ENCODE measurements around the gene ABCC5.

The ABCC5 gene

DNA sequence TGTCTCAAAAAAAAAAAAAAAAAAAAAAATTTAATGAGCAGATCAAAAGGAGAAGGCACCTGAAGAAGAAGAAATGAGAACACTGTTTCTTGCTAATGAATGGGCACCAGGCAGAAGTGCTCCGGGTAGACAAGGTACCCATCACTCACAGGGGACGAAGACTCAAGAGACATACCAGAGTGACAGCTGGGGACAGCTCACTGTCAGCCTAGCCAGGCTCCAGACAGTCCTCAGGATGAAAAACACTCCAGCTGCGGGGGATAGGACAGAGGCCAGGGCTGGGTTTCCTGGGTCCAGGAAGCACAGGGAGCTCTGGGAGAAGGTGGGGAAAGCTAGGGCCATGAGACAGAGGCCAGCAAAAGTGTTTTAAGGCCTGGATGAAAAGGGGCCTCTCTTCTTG lies 84.5 kb downstream of the ABCC5 start:
- no peak overlapping the region for H3K4me3 ChIP-seq (ENCODE audit: low read length)
- peaks cover 10% of the 10 kb centered on the region for H3K4me1 ChIP-seq (ENCODE audit: control insufficient read depth, low read length)
- no peaks in the 10 kb centered on the region for H3K9me3 ChIP-seq (ENCODE audit: control insufficient read depth, insufficient read depth, low read length)
- H3K79me2 ChIP-seq (ENCODE audit: control insufficient read depth, low read length): no peaks in the 10 kb centered on the region
- no peaks in the 10 kb centered on the region for H3F3A ChIP-seq (ENCODE audit: control insufficient read depth, insufficient read depth)
- no peak overlapping the region for H3K27ac ChIP-seq (ENCODE audit: low read depth, low read length)
- H3K36me3 ChIP-seq (ENCODE audit: control insufficient read depth, low read length): no peaks in the 10 kb centered on the region
- no peaks in the 10 kb centered on the region for H3K27me3 ChIP-seq (ENCODE audit: control insufficient read depth, low read length)
- H4K20me1 ChIP-seq (ENCODE audit: control insufficient read depth, insufficient read depth, low read depth, low read length): no peaks in the 10 kb centered on the region
- no peak for TF ChIP-seq EZH2phosphoT487 (IDR thresholded peaks at IDR 0.05; ENCODE audit: borderline replicate concordance, low read length)
- TF ChIP-seq, protein P1, sequence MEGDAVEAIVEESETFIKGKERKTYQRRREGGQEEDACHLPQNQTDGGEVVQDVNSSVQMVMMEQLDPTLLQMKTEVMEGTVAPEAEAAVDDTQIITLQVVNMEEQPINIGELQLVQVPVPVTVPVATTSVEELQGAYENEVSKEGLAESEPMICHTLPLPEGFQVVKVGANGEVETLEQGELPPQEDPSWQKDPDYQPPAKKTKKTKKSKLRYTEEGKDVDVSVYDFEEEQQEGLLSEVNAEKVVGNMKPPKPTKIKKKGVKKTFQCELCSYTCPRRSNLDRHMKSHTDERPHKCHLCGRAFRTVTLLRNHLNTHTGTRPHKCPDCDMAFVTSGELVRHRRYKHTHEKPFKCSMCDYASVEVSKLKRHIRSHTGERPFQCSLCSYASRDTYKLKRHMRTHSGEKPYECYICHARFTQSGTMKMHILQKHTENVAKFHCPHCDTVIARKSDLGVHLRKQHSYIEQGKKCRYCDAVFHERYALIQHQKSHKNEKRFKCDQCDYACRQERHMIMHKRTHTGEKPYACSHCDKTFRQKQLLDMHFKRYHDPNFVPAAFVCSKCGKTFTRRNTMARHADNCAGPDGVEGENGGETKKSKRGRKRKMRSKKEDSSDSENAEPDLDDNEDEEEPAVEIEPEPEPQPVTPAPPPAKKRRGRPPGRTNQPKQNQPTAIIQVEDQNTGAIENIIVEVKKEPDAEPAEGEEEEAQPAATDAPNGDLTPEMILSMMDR (IDR thresholded peaks at IDR 0.05; ENCODE audit: low read depth, low read length, poor library complexity, severe bottlenecking): no peak
- H3K9me2 ChIP-seq (replicated peaks; ENCODE audit: control insufficient read depth, low read length): no peaks in the 10 kb centered on the region
- H3K4me2 ChIP-seq (ENCODE audit: low read length): no peak overlapping the region

DNA sequence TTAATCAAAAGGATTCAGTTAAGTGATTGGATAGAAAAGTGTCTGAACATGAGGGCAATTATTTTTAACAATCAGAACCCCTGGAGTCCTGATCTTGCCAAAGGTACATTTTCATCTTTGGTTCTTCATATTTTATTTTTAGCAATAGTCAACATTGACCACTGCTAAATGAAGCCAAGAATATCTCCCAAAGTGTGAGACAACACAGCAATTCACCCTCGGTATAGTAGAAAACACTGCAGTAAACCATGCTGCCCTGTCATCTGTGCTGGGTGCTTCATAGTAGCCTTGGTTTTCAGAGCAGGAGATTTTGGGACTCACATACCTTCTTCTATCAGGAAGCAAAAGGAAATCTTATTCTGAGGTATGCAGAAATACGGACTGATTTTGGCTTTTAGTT lies 85.8 kb downstream of the ABCC5 start:
- no peaks in the 10 kb centered on the region for H3F3A ChIP-seq (ENCODE audit: control insufficient read depth, insufficient read depth)
- H3K4me1 ChIP-seq (ENCODE audit: control insufficient read depth, low read length): peaks cover 10% of the 10 kb centered on the region
- no peaks in the 10 kb centered on the region for H3K27me3 ChIP-seq (ENCODE audit: control insufficient read depth, low read length)
- H3K79me2 ChIP-seq (ENCODE audit: control insufficient read depth, low read length): no peaks in the 10 kb centered on the region
- H3K9me3 ChIP-seq (ENCODE audit: control insufficient read depth, insufficient read depth, low read length): no peaks in the 10 kb centered on the region
- no peaks in the 10 kb centered on the region for H3K9me2 ChIP-seq (replicated peaks; ENCODE audit: control insufficient read depth, low read length)
- no peak overlapping the region for H3K4me3 ChIP-seq (ENCODE audit: low read length)
- no peaks in the 10 kb centered on the region for H3K36me3 ChIP-seq (ENCODE audit: control insufficient read depth, low read length)
- H3K27ac ChIP-seq (ENCODE audit: low read depth, low read length): no peak overlapping the region
- H3K4me2 ChIP-seq (ENCODE audit: low read length): no peak overlapping the region
- no peaks in the 10 kb centered on the region for H4K20me1 ChIP-seq (ENCODE audit: control insufficient read depth, insufficient read depth, low read depth, low read length)
- TF ChIP-seq, protein P1 (IDR thresholded peaks at IDR 0.05; ENCODE audit: low read depth, low read length, poor library complexity, severe bottlenecking): no peak
- no peak for TF ChIP-seq EZH2phosphoT487 (IDR thresholded peaks at IDR 0.05; ENCODE audit: borderline replicate concordance, low read length)

DNA sequence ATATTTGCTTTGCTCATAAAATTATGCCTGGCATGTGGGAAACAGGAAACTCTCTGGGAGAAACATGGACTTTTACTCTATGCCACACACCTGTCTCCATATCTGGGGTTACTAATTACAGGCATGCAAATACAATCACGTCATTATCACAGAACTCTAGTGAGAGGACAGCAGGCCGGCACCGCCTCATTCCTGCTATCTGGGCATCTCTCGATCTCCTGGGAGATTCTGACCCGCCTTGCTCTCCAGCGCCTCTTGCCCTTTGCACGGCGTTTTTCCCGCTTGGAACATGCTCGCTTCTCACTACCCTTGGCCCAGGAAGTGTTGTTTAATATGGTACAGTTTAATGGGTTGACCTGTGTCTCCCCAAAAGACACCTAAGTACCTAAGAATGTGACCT lies 87.6 kb downstream of the ABCC5 start:
- no peak overlapping the region for H3K4me2 ChIP-seq (ENCODE audit: low read length)
- no peak for TF ChIP-seq EZH2phosphoT487 (IDR thresholded peaks at IDR 0.05; ENCODE audit: borderline replicate concordance, low read length)
- TF ChIP-seq, protein P1 (IDR thresholded peaks at IDR 0.05; ENCODE audit: low read depth, low read length, poor library complexity, severe bottlenecking): no peak
- H3K27me3 ChIP-seq (ENCODE audit: control insufficient read depth, low read length): no peaks in the 10 kb centered on the region
- no peaks in the 10 kb centered on the region for H3F3A ChIP-seq (ENCODE audit: control insufficient read depth, insufficient read depth)
- H3K9me3 ChIP-seq (ENCODE audit: control insufficient read depth, insufficient read depth, low read length): no peaks in the 10 kb centered on the region
- H3K4me1 ChIP-seq (ENCODE audit: control insufficient read depth, low read length): peaks cover 10% of the 10 kb centered on the region
- H3K4me3 ChIP-seq (ENCODE audit: low read length): no peak overlapping the region
- no peaks in the 10 kb centered on the region for H4K20me1 ChIP-seq (ENCODE audit: control insufficient read depth, insufficient read depth, low read depth, low read length)
- H3K9me2 ChIP-seq (replicated peaks; ENCODE audit: control insufficient read depth, low read length): no peaks in the 10 kb centered on the region
- no peak overlapping the region for H3K27ac ChIP-seq (ENCODE audit: low read depth, low read length)
- no peaks in the 10 kb centered on the region for H3K79me2 ChIP-seq (ENCODE audit: control insufficient read depth, low read length)
- no peaks in the 10 kb centered on the region for H3K36me3 ChIP-seq (ENCODE audit: control insufficient read depth, low read length)

DNA sequence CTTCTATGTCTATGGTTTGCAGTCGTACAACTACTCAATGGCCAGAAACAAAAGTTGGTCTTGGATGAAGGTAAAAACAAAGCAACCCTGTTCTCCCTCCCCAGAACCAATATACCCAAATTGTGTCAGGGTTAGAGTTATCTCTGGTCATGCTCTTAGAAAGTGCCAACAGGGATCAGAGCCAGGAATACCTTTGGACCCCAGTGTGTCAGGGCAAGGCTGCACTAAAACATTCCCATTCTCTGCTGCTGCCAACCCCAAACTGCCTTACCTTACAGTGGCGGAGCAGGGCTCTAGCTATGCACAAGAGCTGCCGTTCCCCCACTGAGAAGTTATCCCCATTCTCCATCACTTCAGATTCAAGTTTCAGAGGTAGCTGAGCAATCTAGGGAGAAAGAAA lies 90.6 kb downstream of the ABCC5 start:
- no peak overlapping the region for H3K27ac ChIP-seq (ENCODE audit: low read depth, low read length)
- no peak overlapping the region for H3K4me2 ChIP-seq (ENCODE audit: low read length)
- H3K79me2 ChIP-seq (ENCODE audit: control insufficient read depth, low read length): no peaks in the 10 kb centered on the region
- H3K4me1 ChIP-seq (ENCODE audit: control insufficient read depth, low read length): peaks cover 10% of the 10 kb centered on the region
- no peak for TF ChIP-seq EZH2phosphoT487 (IDR thresholded peaks at IDR 0.05; ENCODE audit: borderline replicate concordance, low read length)
- TF ChIP-seq, protein P1 (IDR thresholded peaks at IDR 0.05; ENCODE audit: low read depth, low read length, poor library complexity, severe bottlenecking): no peak
- H3K9me2 ChIP-seq (replicated peaks; ENCODE audit: control insufficient read depth, low read length): no peaks in the 10 kb centered on the region
- H3F3A ChIP-seq (ENCODE audit: control insufficient read depth, insufficient read depth): no peaks in the 10 kb centered on the region
- H3K36me3 ChIP-seq (ENCODE audit: control insufficient read depth, low read length): no peaks in the 10 kb centered on the region
- no peak overlapping the region for H3K4me3 ChIP-seq (ENCODE audit: low read length)
- H3K9me3 ChIP-seq (ENCODE audit: control insufficient read depth, insufficient read depth, low read length): no peaks in the 10 kb centered on the region
- no peaks in the 10 kb centered on the region for H4K20me1 ChIP-seq (ENCODE audit: control insufficient read depth, insufficient read depth, low read depth, low read length)
- H3K27me3 ChIP-seq (ENCODE audit: control insufficient read depth, low read length): no peaks in the 10 kb centered on the region
